ENCODE measurements around the gene HSPBP1.

Gene HSPBP1

DNA sequence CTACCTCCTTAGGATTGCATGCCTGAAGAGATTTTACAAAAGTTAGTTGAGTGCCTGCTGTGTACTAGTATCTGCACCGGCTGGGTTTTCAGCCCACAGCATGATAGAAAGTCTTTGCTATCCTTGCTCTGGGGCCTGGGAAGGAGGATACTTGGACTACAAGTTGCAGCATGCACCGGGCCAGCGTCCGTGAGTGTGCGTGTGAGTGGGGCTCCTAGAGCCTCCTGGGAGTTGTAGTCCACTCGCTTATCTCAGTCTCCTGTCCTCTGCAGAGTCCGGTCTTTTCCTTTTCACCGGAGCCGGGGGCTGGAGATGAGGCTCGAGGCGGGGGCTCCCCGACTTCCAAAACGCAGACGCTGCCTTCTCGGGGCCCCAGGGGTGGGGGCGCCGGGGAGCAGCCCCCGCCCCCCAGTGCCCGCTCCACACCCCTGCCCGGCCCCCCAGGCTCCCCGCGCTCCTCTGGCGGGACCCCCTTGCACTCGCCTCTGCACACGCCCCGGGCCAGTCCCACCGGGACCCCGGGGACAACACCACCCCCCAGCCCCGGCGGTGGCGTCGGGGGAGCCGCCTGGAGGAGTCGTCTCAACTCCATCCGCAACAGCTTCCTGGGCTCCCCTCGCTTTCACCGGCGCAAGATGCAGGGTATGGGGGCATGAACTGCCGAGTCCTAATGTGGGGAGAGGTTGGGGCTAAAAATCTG is 24.5 kb upstream of the HSPBP1 start:
- DNase-seq, result no peak

- no peak for DNase-seq
Measured at GRCh38 chr19:55303477-55303876, 23.6 kb upstream of the HSPBP1 start.

DNA sequence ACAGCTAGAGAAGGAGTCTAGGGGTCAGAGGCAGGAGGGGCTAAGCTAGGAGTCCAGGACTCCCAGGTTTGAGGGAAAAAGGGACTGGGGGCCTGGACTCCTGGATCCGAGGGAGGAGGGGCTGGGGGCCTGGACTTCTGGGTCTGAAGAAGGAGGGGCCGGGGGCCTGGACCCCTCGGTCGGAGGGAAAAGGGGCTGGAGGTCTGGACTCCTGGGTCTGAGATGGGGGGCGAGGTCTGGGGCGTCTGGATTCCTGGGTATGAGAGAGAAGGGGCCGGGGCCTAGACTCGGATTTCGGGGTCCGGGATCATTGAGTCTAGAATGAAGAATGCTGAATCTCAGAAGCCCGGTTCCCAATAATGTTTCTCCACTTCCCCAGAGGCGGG is 22.4 kb upstream of the HSPBP1 start:
- no peak for DNase-seq

DNA sequence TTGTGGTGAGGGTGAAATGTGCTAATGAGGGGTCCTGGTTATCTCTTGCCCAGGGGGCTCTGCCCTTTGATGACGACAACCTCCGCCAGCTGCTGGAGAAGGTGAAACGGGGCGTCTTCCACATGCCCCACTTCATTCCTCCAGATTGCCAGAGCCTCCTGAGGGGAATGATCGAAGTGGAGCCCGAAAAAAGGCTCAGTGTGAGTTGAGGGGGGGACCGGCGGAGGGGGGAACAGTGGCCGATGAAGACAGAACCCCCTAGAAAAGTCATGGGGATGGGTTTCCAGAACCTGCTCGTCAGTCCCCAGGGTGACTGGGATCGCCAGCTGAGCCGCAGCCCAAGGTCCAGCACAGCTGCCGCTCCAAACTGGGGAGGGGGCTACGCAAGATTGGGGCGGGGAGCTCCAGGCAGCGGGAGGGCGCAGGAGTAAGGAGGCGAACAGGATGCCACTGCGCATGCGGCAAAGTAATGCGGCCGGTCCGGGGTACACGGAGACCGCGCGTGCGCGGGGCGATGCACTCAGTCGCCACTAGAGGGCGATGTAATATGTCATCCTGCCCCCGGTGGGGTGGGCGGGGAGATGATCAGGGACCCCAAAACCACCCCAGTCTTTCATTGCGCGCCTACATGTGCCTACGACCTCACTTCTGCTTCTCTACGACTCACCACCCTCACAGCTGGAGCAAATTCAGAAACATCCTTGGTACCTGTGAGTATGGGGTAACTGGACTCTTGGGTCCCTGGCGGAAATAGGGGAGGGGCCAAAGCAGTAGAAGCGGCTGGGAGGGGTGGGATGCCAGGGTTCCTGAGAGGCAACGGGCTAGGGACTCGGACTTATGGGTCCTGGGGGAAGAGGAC is 21.8 kb upstream of the HSPBP1 start:
- peak; percentile 85 for DNase-seq

DNA sequence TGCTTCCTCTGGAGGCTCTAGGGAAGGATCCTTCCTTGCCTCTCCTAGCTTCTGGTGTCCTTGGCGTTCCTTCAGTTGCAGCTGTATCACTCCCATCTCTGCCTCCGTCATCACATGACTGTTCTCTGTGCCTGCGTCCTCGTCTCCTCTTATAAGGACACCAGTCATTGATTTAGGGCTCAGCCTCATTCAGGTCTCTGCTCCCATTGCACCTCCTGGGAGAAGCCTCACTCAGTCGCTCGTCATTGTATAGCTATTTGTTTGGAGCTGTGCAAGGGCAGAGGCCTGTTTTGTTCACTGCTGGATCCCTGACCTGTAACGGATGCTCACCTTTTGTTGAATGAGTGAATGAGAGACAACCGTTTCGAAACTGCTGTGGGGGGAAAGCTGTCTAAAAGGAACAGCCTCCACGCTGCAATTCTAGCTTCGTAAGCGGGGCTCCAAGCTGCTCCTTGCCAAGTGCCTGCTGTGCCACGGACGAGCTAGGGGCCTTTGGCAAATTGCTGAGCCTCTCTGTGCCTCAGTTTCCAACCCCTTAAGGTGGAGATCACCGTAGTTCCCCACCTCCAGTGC is 21.1 kb upstream of the HSPBP1 start:
- no peak for DNase-seq

DNA sequence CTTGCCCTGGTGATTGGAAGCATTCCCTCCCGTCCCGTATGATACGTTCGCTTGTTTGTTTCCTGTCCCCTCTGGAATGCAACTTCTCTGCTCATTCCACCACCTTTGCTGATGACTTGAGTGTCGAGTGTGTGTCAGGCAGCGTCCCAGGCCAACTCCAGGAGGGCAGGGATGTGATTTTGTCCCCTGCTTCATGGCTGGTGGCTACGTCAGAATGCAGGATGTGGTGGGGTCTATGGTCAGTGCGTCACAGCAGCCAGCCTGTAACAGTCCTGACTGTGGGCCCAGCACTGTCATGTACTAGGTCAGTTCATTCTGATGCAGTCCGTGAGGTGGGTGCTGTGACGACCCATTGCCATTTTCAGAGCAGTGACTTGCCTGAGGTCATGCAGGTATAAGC is 20.1 kb upstream of the HSPBP1 start:
- no peak for DNase-seq

- no peak for DNase-seq
Measured at GRCh38 chr19:55297267-55297666, 17.4 kb upstream of the HSPBP1 start.

- DNase-seq, result no peak
Measured at GRCh38 chr19:55289117-55289796, 9.3 kb upstream of the HSPBP1 start.

- no peak for DNase-seq
Measured at GRCh38 chr19:55287361-55288079, 7.6 kb upstream of the HSPBP1 start.

DNA sequence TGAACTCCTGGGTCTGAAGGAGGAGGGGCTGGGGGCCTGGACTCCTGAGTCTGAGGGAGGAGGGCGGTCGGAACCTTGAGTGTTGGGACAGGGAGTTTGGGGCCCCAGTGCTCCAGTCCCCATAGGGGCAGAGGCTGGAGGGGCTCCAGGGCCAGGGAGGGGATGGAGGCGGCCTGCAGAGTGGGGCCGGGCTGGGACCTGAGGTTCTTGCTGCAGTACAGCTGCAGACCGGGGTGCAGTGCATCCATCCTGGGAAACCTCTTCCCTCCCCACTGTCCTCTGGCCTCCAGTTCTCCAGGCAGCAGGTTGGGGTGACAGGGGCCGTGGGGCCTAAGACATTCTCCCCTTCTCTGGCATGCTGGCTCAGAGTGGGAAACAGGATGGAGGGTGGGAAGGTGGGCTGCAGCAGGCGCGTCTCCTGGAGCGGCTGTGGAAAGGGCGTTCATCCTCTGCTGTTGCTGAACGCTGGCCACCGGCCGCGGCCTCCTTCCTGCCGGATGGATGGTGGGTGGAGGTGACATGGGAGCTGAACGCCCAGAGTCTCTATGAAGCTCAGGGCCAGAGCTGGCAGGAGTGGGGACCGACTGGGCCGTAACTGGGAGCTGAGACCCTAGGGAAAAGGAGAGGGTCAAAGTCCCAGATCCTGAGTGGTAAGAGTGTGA is 5.5 kb upstream of the HSPBP1 start:
- DNase-seq, result no peak

- no peak for DNase-seq
Measured at GRCh38 chr19:55284405-55285058, 4.6 kb upstream of the HSPBP1 start.

GRCh38 chr19:55283548-55284377 is 3.9 kb upstream of the HSPBP1 start, which contains the start of gene BRSK1:
TSS of gene BRSK1 (plus strand) at chr19:55283997. CDS start at chr19:55284443, 446 bp downstream.
- peak; percentile 25 for DNase-seq

DNA sequence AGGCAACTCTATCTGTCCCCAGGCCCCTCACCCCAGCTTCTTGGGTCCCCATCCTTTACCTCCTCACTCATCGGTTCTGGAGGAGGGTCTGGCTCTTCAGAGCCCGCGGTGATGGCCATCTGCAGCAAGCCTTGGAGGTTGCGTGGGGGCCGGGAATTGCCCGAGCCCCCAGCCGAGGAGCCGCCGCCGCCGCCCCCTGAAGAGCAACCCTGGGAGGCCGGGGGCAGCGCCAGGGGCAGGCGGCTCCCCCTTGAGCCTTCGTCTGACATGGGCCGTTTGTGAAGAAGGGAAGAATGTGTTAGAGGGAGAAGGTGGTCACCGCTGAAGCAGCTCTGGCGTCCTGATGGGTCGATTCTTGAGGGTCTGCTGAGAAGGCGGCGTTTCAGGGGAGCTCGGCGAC is 570 bp downstream of the HSPBP1 start:
- no peak for DNase-seq

GRCh38 chr19:55278391-55279135 is 1.3 kb downstream of the HSPBP1 start:
- no peak for DNase-seq

GRCh38 chr19:55277494-55277893 is 2.4 kb downstream of the HSPBP1 start:
- DNase-seq, result no peak

- no peak for DNase-seq
Measured at GRCh38 chr19:55276720-55277430, 3.0 kb downstream of the HSPBP1 start.

GRCh38 chr19:55275851-55276719 is 3.8 kb downstream of the HSPBP1 start:
- DNase-seq, result no peak

All from central memory CD4-positive, alpha-beta T cell (primary cell).